BLaER1 treated with 17β-estradiol and CSF1 and Interleukin-3, amounts not matched to agents 10 nM and 100 nM (cell line): ENCODE results near the gene PHKA2.
"Not testable (repeated sequence)": the region's sequence is repeated elsewhere in the genome, so short reads cannot be mapped to it uniquely, and the experiment has no call there.

Experiments used
- H3K27ac ChIP-seq, 11 experiments: shearing (Covaris generic); formaldehyde crosslinking; 2 replicates each; pipeline ENCODE4 v1.8.1; 2022
- H3K27me3 ChIP-seq, 11 experiments: shearing (Covaris generic); formaldehyde crosslinking; 2 replicates each; pipeline ENCODE4 v1.8.1; 2022
- H3K36me3 ChIP-seq, 11 experiments: shearing (Covaris generic); formaldehyde crosslinking; 2 replicates each; pipeline ENCODE4 v1.8.1; 2022
- H3K4me1 ChIP-seq, 10 experiments: shearing (Covaris generic); formaldehyde crosslinking; 2 replicates each; pipeline ENCODE4 v1.8.1; 2022
- H3K4me2 ChIP-seq, 11 experiments: shearing (Covaris generic); formaldehyde crosslinking; 2 replicates each; pipeline ENCODE4 v1.8.1; 2022
- H3K4me3 ChIP-seq, 10 experiments: shearing (Covaris generic); formaldehyde crosslinking; 2 replicates each; pipeline ENCODE4 v1.8.1; 2022
- H3K9ac ChIP-seq, 11 experiments: shearing (Covaris generic); formaldehyde crosslinking; 2 replicates each; pipeline ENCODE4 v1.8.1; 2022
- H3K9me3 ChIP-seq, 11 experiments: shearing (Covaris generic); formaldehyde crosslinking; replicated peaks in 1 of 11; 2 replicates each; pipeline ENCODE4 v1.8.1; 2022
- H4K20me1 ChIP-seq, 11 experiments: shearing (Covaris generic); formaldehyde crosslinking; 2 replicates each; pipeline ENCODE4 v1.8.1; 2022
- Cebpa-rat ChIP-seq, 11 experiments: shearing (Covaris generic); IDR thresholded peaks; 2 replicates each; pipeline ENCODE4 v1.8.1; 2022

The PHKA2 gene

DNA sequence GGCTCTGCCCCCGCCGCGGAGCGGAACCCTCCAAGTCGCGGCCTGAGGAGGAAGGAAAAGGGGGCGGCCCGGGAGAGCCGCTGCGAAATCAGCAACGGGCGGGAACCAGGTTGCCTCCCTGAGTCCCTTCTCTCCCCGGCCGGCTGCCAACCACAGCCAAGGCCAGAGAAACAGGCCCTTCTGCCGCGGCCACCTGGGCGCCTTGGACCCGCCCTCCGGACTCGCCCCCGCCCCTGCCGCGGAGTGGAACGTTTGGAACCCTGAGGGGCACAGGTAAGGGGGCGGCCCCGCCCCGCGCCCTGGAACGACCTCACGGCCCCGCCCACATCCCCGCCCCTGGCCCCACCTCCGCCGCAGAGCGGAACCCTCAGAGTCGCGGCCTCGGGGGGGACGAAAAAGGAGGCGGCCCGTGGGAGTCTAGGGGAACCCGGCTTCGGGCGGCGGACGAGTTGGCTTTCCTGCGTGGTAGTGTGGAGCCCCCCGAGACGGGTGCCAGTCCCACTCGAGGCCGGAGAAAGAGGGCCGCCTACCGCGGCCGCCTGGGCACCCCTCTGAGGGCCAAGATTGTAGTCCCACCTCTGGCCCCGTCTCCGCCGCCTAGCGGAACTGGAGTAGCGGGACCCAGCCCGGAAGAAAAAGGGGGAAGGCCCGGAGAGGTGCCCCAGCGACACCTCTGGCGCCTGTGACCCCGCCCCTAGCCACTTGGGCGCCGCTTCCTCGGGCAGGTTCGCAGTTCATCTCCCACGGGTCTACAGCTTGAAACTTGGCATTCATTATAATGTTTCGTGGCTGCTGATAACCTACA, 669 bp upstream of the PHKA2 start:
- Histone ChIP-seq H3K4me3 (peak overlapping the region; percentile 62 to 78 (median 72)), H3K4me2 (peak overlapping the region; percentile 51 to 82 (median 70)), H3K9ac (peak overlapping the region; percentile 83 to 95 (median 91)), H3K27ac (peak overlapping the region; percentile 88 to 95 (median 93)), H3K36me3 (no peaks in the 10 kb centered on the region), H4K20me1 (peaks cover 0 to 37% (median 10%) of the 10 kb centered on the region in 11 experiments; a peak in 10 of 22 replicates), H3K9me3 (peaks cover 0 to 14% (median 0%) of the 10 kb centered on the region in 11 experiments; a peak in 6 of 22 replicates), H3K4me1 (peaks cover 14 to 37% (median 29%) of the 10 kb centered on the region in 10 experiments), H3K27me3 (peaks cover 16 to 79% (median 65%) of the 10 kb centered on the region in 11 experiments; a peak in 21 of 22 replicates)
- no peak for TF ChIP-seq Cebpa-rat (IDR thresholded peaks at IDR 0.05)

DNA sequence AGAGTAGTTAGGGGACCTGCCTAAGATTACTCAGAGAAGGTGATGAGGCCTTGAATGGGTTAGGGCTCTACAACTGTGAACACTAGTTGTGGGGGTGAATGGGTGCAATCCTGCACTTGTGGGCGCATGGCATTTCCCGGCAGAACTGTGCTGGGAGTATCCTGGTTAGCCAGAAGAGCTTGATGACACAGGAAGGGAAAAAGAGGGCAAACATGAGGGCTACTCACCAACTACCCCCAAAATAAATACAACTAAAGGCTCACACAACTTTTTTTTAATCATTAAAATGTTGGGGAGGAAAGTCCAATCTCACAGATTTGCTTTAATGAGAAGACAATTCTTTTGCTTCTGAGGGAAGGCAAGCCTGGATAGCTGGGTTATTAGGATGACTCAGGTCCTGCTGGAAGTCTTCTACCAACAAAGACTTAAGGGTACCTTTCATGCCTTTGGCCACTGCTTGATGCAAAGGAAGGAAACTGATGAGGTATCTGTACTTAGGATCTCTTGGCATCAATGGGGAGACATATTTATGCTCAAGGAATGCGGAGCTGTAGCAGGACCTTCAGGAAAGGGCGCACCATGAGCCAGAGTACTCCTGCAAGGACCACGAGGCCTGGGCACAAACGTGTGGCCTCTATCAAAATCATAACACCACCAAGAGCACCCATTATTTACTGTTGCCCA, 2.6 kb downstream of the PHKA2 start:
- Histone ChIP-seq H4K20me1 (peaks cover 0 to 41% (median 15%) of the 10 kb centered on the region in 11 experiments; a peak in 12 of 22 replicates), H3K27me3 (peaks cover 11 to 74% (median 55%) of the 10 kb centered on the region in 11 experiments), H3K4me3 (no peak overlapping the region), H3K9me3 (peaks cover 0 to 14% (median 0%) of the 10 kb centered on the region in 11 experiments; a peak in 6 of 22 replicates), H3K27ac (no peak overlapping the region), H3K4me1 (peaks cover 14 to 37% (median 29%) of the 10 kb centered on the region in 10 experiments), H3K36me3 (no peaks in the 10 kb centered on the region), H3K9ac (no peak overlapping the region), H3K4me2 (peak overlapping the region in 9 of 11 experiments; percentile 0 to 85 (median 24); a peak in 10 of 22 replicates)
- TF ChIP-seq Cebpa-rat (IDR thresholded peaks at IDR 0.05): no peak

DNA sequence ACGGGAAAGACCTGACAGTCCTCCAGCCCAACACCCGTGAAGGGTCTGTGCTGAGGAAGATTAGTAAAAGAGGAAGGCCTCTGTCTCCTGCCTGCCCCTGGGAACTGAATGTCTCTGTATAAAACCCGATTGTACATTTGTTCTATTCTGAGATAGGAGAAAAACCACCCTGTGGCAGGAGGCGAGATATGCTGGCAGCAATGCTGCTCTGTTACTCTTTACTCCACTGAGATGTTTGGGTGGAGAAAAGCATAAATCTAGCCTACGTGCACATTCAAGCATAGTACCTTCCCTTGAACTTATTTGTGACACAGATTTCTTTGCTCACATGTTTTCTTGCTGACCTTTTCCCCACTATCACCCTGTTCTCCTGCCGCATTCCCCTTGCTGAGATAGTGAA, 3.7 kb downstream of the PHKA2 start:
- Histone ChIP-seq H3K4me2 (peak overlapping the region in 8 of 11 experiments; percentile 1 to 80 (median 19); a peak in 5 of 22 replicates), H3K4me1 (peaks cover 10 to 33% (median 29%) of the 10 kb centered on the region in 10 experiments)

DNA sequence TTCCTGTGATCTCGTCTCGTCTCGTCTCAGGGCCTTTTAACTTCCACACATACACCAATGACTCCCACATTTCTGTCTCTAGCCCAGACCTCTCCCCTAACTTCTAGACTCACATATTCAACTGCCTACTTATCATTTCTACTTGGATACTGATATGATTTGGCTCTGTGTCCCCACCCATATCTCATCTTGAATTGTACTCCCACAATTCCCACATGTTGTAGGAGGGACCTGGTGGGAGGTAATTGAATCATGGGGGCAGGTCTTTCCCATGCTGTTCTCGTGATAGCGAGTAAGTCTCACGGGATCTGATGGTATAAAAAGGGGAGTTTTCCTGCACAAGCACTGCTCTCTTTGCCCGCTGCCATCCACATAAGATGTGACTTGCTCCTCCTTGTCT, 8.9 kb downstream of the PHKA2 start:
- no peak for TF ChIP-seq Cebpa-rat (IDR thresholded peaks at IDR 0.05)
- Histone ChIP-seq H3K9ac (no peak overlapping the region), H3K27ac (no peak overlapping the region), H3K4me3 (no peak overlapping the region), H3K4me1 (peaks cover 0 to 2% (median 0%) of the 10 kb centered on the region in 10 experiments; a peak in 1 of 20 replicates), H3K9me3 (peaks cover 0 to 8% (median 4%) of the 10 kb centered on the region in 11 experiments; a peak in 3 of 22 replicates), H3K36me3 (peaks cover 0 to 6% (median 0%) of the 10 kb centered on the region in 11 experiments; a peak in 2 of 22 replicates), H3K27me3 (peaks cover 23 to 81% (median 66%) of the 10 kb centered on the region in 11 experiments; a peak in 20 of 22 replicates), H4K20me1 (peaks cover 0 to 29% (median 0%) of the 10 kb centered on the region in 11 experiments; a peak in 9 of 22 replicates), H3K4me2 (no peak overlapping the region)

More for the DNA sequence above, 3.7 kb downstream of the PHKA2 start:
- Histone ChIP-seq H3K27me3 (peaks cover 18 to 75% (median 55%) of the 10 kb centered on the region in 11 experiments; a peak in 21 of 22 replicates), H3K9me3 (peaks cover 0 to 14% (median 0%) of the 10 kb centered on the region in 11 experiments; a peak in 6 of 22 replicates), H4K20me1 (peaks cover 0 to 46% (median 15%) of the 10 kb centered on the region in 11 experiments; a peak in 12 of 22 replicates)
- not testable (repeated sequence) for H3K36me3 ChIP-seq, H3K4me3 ChIP-seq, H3K9ac ChIP-seq, H3K27ac ChIP-seq

DNA sequence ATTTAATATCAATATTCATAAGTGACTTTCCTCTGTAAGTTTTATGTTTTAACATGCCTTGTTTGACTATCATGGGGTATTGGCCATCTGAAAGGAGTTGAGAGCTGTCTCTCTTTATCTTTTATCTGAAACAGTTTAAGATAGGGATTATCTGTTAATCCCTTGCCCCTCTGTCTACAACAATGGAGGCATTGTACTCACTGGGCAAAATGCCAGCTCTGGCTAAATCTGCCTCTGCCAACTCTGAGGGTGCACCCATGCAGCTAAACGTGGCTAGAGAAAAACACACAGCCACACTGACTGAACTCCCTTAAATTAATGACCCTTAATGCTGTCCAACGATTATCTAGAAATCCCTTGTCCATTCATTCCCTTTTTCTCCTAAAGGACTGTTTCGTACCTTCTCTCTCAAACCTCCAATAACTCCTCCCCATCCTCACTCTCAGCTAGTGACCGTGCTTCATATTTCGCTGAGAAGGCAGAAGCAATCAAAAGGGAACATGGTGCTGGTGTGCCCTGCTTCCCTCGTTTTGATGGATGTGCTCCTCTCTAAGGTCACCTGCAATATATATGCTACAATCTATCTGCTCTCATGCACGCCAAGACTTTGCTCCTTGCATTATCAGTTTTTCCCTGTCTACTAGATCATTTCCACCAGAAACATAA, 10.3 kb downstream of the PHKA2 start:
- peaks cover 0 to 24% (median 0%) of the 10 kb centered on the region in 11 experiments; a peak in 9 of 22 replicates for H4K20me1 ChIP-seq
- no peak for TF ChIP-seq Cebpa-rat (IDR thresholded peaks at IDR 0.05)

DNA sequence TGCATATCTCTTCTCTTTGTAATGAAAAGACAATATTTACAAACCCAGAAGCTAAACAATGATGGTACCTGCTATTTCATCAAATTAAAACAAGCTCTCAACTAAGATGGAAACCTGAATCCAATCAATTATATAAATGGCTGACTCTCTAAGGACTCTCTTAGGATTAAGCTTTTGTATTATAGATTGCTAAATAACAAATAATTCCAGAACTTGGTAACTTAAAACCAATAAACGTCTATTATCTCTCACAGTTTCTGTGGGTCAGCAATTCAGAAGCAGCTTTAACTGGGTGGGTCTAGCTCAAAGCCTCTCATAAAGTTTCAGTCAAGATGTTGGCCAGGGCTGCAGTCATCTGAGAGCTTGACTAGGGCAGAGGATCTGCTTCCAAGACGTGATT, 12.4 kb downstream of the PHKA2 start:
- no peak overlapping the region for H3K4me3 ChIP-seq
- no peak for TF ChIP-seq Cebpa-rat (IDR thresholded peaks at IDR 0.05)
- no peak overlapping the region for H3K9ac ChIP-seq
- H4K20me1 ChIP-seq: peaks cover 0 to 38% (median 2%) of the 10 kb centered on the region in 11 experiments; a peak in 5 of 22 replicates
- no peak overlapping the region for H3K27ac ChIP-seq
- H3K36me3 ChIP-seq: peaks cover 0 to 6% (median 0%) of the 10 kb centered on the region in 11 experiments; a peak in 2 of 22 replicates
- peaks cover 23 to 76% (median 64%) of the 10 kb centered on the region in 11 experiments for H3K27me3 ChIP-seq
- H3K4me1 ChIP-seq: no peaks in the 10 kb centered on the region
- H3K4me2 ChIP-seq: no peak overlapping the region
- H3K9me3 ChIP-seq: peaks cover 0 to 9% (median 4%) of the 10 kb centered on the region in 11 experiments; a peak in 3 of 22 replicates

More for the DNA sequence above, 10.3 kb downstream of the PHKA2 start:
- Histone ChIP-seq H3K9me3 (peaks cover 0 to 9% (median 4%) of the 10 kb centered on the region in 11 experiments; a peak in 3 of 22 replicates), H3K9ac (no peak overlapping the region), H3K4me1 (no peaks in the 10 kb centered on the region), H3K4me3 (no peak overlapping the region), H3K4me2 (no peak overlapping the region), H3K27ac (no peak overlapping the region), H3K36me3 (peaks cover 0 to 6% (median 0%) of the 10 kb centered on the region in 11 experiments; a peak in 2 of 22 replicates), H3K27me3 (peaks cover 16 to 78% (median 70%) of the 10 kb centered on the region in 11 experiments; a peak in 20 of 22 replicates)

DNA sequence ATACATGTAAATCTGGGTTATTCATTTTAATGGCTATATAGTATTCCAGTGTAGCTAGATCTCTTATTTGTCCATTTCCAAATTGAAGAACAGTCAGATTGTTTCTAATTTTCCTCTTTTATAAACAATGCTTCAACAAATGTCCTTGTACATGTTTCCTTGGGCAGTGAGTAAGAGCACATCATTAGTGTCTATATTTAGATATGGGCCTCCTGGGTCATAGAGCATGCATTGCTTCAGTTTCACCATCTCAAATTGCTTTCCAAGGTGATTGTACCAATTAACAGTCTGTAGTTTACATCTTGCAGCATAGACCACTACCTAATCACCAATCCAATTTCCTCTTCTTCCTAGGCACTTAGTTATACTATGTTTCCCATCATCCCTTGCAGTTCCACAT, 13.4 kb downstream of the PHKA2 start:
- peaks cover 0 to 9% (median 4%) of the 10 kb centered on the region in 11 experiments; a peak in 3 of 22 replicates for H3K9me3 ChIP-seq
- no peak overlapping the region for H3K27ac ChIP-seq
- peaks cover 26 to 76% (median 64%) of the 10 kb centered on the region in 11 experiments for H3K27me3 ChIP-seq
- peaks cover 0 to 37% (median 5%) of the 10 kb centered on the region in 11 experiments; a peak in 4 of 22 replicates for H4K20me1 ChIP-seq
- H3K9ac ChIP-seq: no peak overlapping the region
- peaks cover 0 to 6% (median 0%) of the 10 kb centered on the region in 11 experiments; a peak in 2 of 22 replicates for H3K36me3 ChIP-seq
- no peak overlapping the region for H3K4me3 ChIP-seq
- no peak overlapping the region for H3K4me2 ChIP-seq
- H3K4me1 ChIP-seq: no peaks in the 10 kb centered on the region
- TF ChIP-seq Cebpa-rat (IDR thresholded peaks at IDR 0.05): no peak

DNA sequence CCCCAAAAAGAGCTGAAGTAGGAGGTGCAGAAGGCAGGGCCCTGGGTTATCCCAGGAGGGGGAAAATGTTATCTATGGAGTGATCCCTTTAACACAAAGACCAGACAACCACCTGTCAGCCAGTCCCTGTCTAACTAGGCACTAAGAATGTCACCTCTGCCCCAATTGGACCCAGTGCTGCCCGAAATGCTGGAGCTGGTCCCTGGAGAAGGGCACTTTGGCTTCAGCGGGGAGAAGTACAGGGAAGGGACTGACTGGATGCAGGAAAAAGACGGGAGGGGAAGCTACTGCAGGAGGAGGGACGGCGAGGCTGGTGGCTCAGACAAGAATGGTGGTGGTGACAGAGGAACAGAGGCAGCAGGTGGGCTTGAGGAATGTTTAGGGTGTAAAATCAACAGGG, 17.3 kb downstream of the PHKA2 start:
- peaks cover 0 to 32% (median 4%) of the 10 kb centered on the region in 11 experiments; a peak in 7 of 22 replicates for H4K20me1 ChIP-seq
- no peak for TF ChIP-seq Cebpa-rat (IDR thresholded peaks at IDR 0.05)
- H3K27ac ChIP-seq: no peak overlapping the region
- H3K27me3 ChIP-seq: peaks cover 16 to 77% (median 56%) of the 10 kb centered on the region in 11 experiments
- H3K4me2 ChIP-seq: no peak overlapping the region
- H3K9me3 ChIP-seq: peaks cover 0 to 9% (median 4%) of the 10 kb centered on the region in 11 experiments; a peak in 3 of 22 replicates
- H3K9ac ChIP-seq: no peak overlapping the region
- no peak overlapping the region for H3K4me3 ChIP-seq
- peaks cover 0 to 17% (median 1%) of the 10 kb centered on the region in 10 experiments; a peak in 8 of 20 replicates for H3K4me1 ChIP-seq
- H3K36me3 ChIP-seq: peaks cover 0 to 6% (median 0%) of the 10 kb centered on the region in 11 experiments; a peak in 1 of 22 replicates
